SIG-M5 (cell line): ENCODE results near the gene ADGRG3.

Experiments
- DNase-seq: peaks from one replicate; lab custom pipeline; 2025; lab: John Stamatoyannopoulos, UW

Gene ADGRG3

GRCh38 chr16:57668263-57668571 lies at the start of gene ADGRG3:
ADGRG3 (plus strand) TSS chr16:57668306; CDS start chr16:57668348, 42 bp downstream.
- DNase-seq: no peak

- no peak for DNase-seq
These were observed 48.9 kb upstream of the ADGRG3 start for GRCh38 chr16:57619133-57619605.

DNA sequence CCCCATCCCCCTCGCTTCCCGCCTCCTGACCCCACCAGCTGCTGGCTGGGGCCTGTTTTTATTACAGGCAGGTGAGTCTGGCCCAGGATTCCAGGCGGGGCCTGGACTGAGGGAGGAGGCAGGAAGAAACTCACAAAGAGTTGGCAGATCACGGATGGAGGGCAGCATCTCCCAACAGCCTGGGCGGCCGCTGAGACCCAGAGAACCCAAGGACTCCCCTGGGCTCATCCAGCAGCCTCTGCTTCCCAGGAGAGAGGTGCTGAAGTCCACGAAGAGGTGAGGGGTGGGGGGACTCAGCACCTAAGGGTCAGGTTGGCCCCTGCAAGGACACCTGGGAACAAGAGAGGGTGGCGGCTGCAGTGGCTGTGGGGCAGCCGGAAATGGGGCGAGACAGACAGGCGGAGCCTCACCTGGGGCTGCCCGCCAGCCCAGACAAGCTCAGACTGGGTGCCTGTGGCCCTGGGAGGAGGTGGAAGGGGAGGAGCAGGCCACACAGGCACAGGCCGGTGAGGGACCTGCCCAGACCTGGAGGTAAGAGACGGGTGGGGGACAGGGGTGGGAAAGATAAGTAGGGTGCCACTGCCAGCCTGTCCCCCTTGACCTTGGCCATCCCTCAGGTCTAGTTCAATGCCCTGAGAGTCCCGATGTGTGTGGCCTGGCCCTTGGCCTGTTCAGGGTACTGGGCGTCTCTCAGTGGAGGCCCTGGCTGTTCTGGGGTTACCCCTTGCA lies 48.3 kb upstream of the ADGRG3 start:
- DNase-seq: no peak

DNA sequence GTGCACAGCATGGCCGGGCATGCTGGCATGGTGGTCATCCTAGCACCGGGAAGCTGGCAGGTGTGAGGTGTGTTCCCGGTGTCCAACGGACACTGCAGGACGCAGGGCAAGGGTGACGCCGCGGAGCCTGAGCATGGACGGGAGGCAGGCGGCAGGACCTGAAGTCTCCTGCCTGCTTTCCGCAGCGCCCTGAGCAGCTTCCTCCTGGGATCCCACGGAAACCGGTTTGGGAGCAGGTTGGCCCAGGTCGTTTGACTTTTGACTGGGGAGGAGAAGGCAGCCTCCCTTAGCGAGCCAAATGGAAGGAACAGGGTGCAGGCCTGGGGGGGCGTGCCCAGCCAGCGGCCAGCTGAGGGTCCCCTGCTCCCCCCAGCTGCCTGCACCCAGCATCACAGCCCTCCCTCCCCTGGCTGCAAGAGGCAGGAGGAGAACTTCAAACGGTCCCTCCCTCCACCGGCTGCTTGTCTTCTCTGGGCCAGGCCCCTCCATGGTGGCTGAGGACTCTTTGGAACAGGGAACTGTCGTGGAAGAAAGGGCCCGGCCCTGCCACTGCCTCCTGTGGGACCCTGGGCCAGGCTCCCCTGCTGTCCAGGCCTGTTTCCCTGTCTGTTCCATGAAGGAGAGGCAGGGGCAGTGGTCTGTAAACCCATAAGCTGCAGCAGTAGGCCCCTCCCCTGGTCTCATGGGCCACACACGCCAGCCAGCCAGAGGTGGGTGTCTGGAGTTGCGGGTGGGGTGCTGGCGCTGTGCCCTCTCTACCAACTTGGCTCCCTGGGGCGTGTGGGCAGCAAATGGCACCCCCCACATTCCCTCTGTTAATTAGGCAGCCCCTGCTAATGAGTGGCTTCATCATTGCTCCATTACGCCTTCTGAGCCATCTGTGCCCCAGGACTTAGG lies 47.5 kb upstream of the ADGRG3 start:
- DNase-seq: no peak

GRCh38 chr16:57621521-57622271 lies 46.4 kb upstream of the ADGRG3 start:
- no peak for DNase-seq

GRCh38 chr16:57622361-57623250 lies 45.5 kb upstream of the ADGRG3 start:
- DNase-seq: no peak

DNA sequence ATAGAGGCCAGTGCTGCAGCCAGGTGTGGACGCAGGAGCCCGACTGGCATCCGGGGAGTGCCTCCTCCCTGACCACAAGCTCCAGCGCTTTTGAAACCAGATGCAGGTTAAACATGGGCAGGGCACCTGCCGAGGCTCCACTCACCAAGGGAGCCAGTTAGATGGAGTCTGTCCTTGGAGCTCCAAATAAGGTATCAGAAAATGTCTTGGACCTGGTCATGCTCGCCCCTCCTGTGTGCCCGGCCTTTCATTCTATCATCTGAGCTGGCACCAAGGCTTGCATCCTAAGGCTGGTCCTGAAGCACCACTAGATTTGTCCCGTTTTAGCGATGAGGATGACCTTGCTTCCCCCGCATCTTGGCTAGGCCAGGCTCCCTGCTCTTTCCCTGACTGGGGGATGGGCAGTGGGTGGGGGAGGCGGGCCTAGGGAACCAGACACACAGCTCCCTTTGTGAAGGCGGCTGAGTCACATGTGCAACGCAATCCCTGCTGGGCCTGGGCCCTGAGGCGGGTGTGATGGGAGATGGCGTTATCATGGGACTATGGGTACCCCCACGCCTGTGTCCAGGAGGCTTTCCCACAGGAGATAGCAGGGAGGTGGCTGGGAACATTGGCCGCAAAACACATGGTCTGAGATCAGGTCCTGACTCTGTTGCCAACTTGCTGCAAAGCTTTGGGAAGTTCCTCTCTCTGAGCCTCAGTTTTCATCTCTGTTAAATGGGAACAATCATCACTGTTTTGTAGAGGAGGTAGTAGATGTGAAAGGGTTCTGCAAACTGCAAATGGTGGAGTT lies 44.7 kb upstream of the ADGRG3 start:
- no peak for DNase-seq

- no peak for DNase-seq
These were observed 43.9 kb upstream of the ADGRG3 start for GRCh38 chr16:57624044-57624688.

- DNase-seq: no peak
These were observed 43.2 kb upstream of the ADGRG3 start for GRCh38 chr16:57624806-57625500.

- no peak for DNase-seq
These were observed 41.5 kb upstream of the ADGRG3 start for GRCh38 chr16:57626420-57627170.

GRCh38 chr16:57627184-57627871 lies 40.8 kb upstream of the ADGRG3 start:
- no peak for DNase-seq

GRCh38 chr16:57628008-57628781 lies 39.9 kb upstream of the ADGRG3 start, which contains the start of gene ADGRG1:
ADGRG1 (plus strand) TSS chr16:57628630; CDS start chr16:57650288, 21,658 bp downstream.
- no peak for DNase-seq

- no peak for DNase-seq
These were observed 39.3 kb upstream of the ADGRG3 start for GRCh38 chr16:57628783-57629293.

DNA sequence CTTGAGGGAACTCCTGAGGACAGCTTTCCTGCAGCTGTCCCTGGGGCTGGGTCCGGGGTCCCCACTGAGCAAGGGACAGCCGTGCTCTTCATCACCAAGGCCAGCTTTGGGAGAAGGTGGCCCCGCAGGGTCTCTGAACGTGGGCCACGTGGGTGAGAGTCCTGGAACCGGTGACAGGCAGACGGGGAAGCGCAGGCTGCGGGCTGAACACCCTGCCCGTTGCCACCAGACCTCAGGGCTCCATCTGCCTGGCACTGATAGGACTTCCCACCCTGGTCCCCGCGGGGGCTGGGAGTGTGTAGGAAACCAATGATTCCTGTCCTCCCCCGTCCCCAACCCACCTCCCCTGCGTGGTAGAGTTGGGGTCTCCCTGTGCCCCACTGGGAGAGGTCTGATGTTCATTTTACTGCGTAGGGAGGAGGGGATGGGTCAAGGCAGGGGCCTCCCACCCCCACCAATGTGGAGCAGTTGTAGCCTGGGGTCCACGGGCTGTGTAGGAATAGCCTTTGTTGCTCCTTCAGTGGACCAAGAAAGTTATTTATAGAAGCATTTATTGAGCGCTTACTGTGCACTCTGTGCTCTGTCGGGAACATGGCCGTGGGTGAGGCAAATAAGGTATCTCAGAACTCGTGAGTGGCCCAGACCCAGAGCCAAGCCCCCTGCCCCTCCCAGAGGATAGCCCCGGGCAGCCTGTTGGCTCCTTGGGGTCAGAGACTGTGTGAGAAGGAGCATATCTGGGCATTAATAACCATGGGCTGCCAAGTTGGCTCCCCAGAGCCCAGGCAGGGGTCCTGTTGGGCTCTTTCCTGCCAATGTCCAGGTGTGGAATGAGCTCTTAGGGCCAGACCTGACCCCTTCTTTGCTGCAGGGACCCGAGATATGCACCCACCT lies 38.3 kb upstream of the ADGRG3 start:
- DNase-seq: no peak

DNA sequence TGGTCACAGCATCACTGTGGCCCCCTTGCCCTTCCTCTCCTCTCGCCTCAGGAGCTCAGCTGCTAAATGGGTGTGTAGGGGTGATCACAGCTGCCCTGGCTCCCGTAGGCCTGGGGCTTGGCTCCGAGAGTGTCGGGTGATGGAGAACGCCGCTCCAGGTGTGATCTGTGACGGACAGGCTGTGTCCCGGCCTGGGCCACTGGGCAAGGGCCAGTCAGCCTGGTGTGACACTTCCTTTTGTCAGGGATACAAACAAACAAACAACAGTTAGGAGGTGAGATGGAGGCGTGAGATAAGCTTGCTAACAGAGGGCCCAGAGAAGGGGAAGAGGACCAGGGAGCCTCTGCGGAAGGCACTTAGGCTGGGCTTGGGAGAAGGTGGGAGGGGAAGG lies 37.7 kb upstream of the ADGRG3 start:
- DNase-seq: no peak
